ENCODE data around the gene TTC23L. TPM values are rescaled to one million over a fixed set of nuclear protein-coding genes. Genes with fewer than 3 reads are reported as not detected.
A peak's percentile ranks its signal among the peaks of the same experiment; 100 is the strongest.

TTC23L gene
- total and polyA plus RNA-seq, 8 donors: 0.15 to 1.5 (median 0.89) TPM; not detected in 5

DNA sequence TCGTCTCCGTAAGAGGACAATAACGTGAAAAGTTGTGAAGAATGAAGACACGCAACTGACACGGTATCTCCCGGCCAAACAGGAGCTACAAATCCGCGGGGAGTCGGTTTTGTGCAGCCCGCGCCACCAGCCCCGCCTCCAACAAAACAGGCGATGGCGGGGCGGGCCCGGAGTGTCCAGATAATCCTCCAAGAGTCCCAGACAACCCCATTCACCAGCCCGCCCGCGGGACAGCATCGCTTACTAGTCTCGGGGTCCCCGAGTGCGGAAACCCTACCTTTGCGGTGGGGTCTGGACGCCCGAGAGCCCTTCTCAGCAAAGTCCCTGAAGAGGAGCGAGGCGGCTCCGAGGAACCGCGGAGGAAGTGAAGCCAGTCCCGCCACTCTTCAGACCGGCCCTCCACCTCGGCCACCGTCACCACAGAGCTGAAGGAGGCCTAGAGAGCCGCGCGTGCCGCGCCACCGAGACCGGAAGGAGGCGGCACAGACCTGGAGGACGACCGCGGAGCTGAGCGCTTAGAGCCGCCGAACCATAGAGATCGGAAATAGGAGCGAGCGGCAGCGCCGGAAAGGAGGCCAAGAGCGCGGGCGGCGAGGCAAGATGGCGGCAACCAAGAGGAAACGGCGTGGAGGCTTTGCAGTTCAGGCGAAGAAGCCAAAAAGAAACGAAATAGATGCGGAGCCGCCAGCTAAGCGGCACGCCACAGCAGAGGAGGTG, 76.3 kb downstream of the TTC23L start, which contains the start of the genes BRIX1 and RAD1:
TSS of gene BRIX1 (plus strand) at position 573 of the 717 bp plus-strand sequence. CDS start at position 601, 28 bp downstream.
TSS of gene RAD1 (minus strand) at position 366 of the 717 bp plus-strand sequence. CDS start 612 bp downstream, outside the sequence.
- no peaks in the 10 kb centered on the region for H3K9me3 ChIP-seq
- no peaks in the 10 kb centered on the region for H3K27me3 ChIP-seq
- intact Hi-C loops (cut with DNase I; ENCODE audit: low total_unique reads): no loop called here
- peak; percentile 98 to 99 for DNase-seq
- H3K36me3 ChIP-seq: peaks cover 3 to 43% (median 38%) of the 10 kb centered on the region in 4 donors
- peaks cover 28 to 46% (median 37%) of the 10 kb centered on the region in 4 donors for H3K4me1 ChIP-seq
- peak in 1 of 4 donors; percentile 55 for TF ChIP-seq POLR2A (IDR thresholded peaks at IDR 0.05)
- no peak for TF ChIP-seq EP300 (IDR thresholded peaks at IDR 0.05)
- peak in 1 of 7 experiments; percentile 28 for TF ChIP-seq CTCF (IDR thresholded peaks at IDR 0.05)
- TF ChIP-seq POLR2AphosphoS5 (IDR thresholded peaks at IDR 0.05): peak; percentile 86 to 98 (median 93)
- peak within 1 kb of the TSS; percentile 78 to 88 (median 87) for H3K4me3 ChIP-seq
- WGBS, 5 donors: 0 to 1% (median 0%) methylated on average over 62 to 67 of the region's 67 CpGs
- peak within 1 kb of the TSS; percentile 87 to 92 (median 88) for H3K27ac ChIP-seq

GRCh38 chr5:34915856-34916192, 76.9 kb downstream of the TTC23L start:
- peaks cover 5 to 43% (median 38%) of the 10 kb centered on the region in 4 donors for H3K36me3 ChIP-seq
- no peaks in the 10 kb centered on the region for H3K27me3 ChIP-seq
- TF ChIP-seq POLR2AphosphoS5 (IDR thresholded peaks at IDR 0.05) (no peak), CTCF (IDR thresholded peaks at IDR 0.05) (no peak), POLR2A (IDR thresholded peaks at IDR 0.05) (no peak), EP300 (IDR thresholded peaks at IDR 0.05) (no peak)
- DNase-seq: no peak
- WGBS, 5 donors: 0 to 1% (median 0%) methylated on average over 20 of the region's 20 CpGs
- H3K4me3 ChIP-seq: peak overlapping the region; percentile 78 to 88 (median 87)
- no peaks in the 10 kb centered on the region for H3K9me3 ChIP-seq
- peaks cover 28 to 46% (median 37%) of the 10 kb centered on the region in 4 donors for H3K4me1 ChIP-seq
- intact Hi-C loops (cut with DNase I; ENCODE audit: low total_unique reads): no loop called here
- H3K27ac ChIP-seq: peak overlapping the region; percentile 87 to 92 (median 88)

- no peak for DNase-seq
- Histone ChIP-seq H3K27me3 (no peaks in the 10 kb centered on the region), H3K36me3 (peaks cover 9 to 43% (median 38%) of the 10 kb centered on the region in 4 donors), H3K4me1 (peaks cover 28 to 46% (median 37%) of the 10 kb centered on the region in 4 donors), H3K4me3 (peak overlapping the region; percentile 78 to 88 (median 87)), H3K27ac (no peak overlapping the region), H3K9me3 (no peaks in the 10 kb centered on the region)
- TF ChIP-seq POLR2AphosphoS5 (IDR thresholded peaks at IDR 0.05) (no peak), POLR2A (IDR thresholded peaks at IDR 0.05) (no peak), CTCF (IDR thresholded peaks at IDR 0.05) (no peak), EP300 (IDR thresholded peaks at IDR 0.05) (no peak)
- intact Hi-C loops (cut with DNase I; ENCODE audit: low total_unique reads): no loop called here
- 6 to 18% (median 12%) methylated on average over 6 of the region's 6 CpGs for WGBS, 5 donors
Measured at GRCh38 chr5:34916518-34916917, 77.6 kb downstream of the TTC23L start.

- intact Hi-C loops (cut with DNase I; ENCODE audit: low total_unique reads): no loop called here
Measured at GRCh38 chr5:34918025-34918424, 79.1 kb downstream of the TTC23L start.

More at GRCh38 chr5:34918025-34918424, 79.1 kb downstream of the TTC23L start:
- Histone ChIP-seq H3K4me1 (peaks cover 28 to 42% (median 35%) of the 10 kb centered on the region in 4 donors), H3K4me3 (no peak overlapping the region), H3K36me3 (peaks cover 15 to 46% (median 43%) of the 10 kb centered on the region in 4 donors), H3K9me3 (no peaks in the 10 kb centered on the region), H3K27ac (no peak overlapping the region), H3K27me3 (no peaks in the 10 kb centered on the region)
- no peak for TF ChIP-seq POLR2A (IDR thresholded peaks at IDR 0.05)
- WGBS, 5 donors: 73 to 85% (median 84%) methylated on average over 4 of the region's 4 CpGs
- no peak for DNase-seq
